HepG2 (cell line): Measurements from ENCODE around the gene ZDHHC11. TPM values are rescaled to one million over a fixed set of nuclear protein-coding genes. Genes with fewer than 3 reads are reported as not detected.

ENCODE experiments used
- ATAC-seq: fragments of 200-7000 bp; cut with Tn5 transposase; 3 replicates; pipeline ENCODE4 v1.9.1; 2020; ENCODE audit warnings: mild to moderate bottlenecking, moderate library complexity
- BruUV-seq: library from RNA; stranded (reverse); fragments of 400-500 nt; replicated peaks from 2 replicates; lab custom pipeline; 2021; lab: Mats Ljungman, UMichigan
- CTCF ChIA-PET: fragments of 300-600 bp; formaldehyde crosslinking; extraction: SDS; loops from one replicate; lab custom pipeline; 2021; ENCODE audit warnings: low total read pairs, inconsistent platforms, low intra/inter-chr PET ratio; lab: Yijun Ruan, JAX
- POLR2A ChIA-PET: fragments of 350-600 bp; sonication (Branson Sonifier 250); formaldehyde crosslinking; loops from one replicate; lab custom pipeline; 2020; ENCODE audit warnings: antibody characterized with exemption, inconsistent platforms; lab: Yijun Ruan, JAX
- DNase-seq: peaks from one replicate; pipeline ENCODE4 v3.0.0-alpha.2; 2015; ENCODE audit warnings: low spot score
- FAIRE-seq: peaks from 3 replicates; lab custom pipeline; 2011; peaks lifted over from hg19 to GRCh38; lab: Jason Lieb, UNC
- H2AFZ ChIP-seq: one replicate; pipeline ENCODE4 v1.6.1; 2011; ENCODE audit warnings: low read length, inconsistent platforms
- H3K27ac ChIP-seq: fragments of 300-600 bp; 3 replicates; pipeline ENCODE4 v1.8.0; 2011; ENCODE audit warnings: mixed run types, mild to moderate bottlenecking, mixed read lengths, low read length, inconsistent platforms; ENCODE audit not compliant: insufficient read depth; ENCODE audit errors: extremely low read length
- H3K27me3 ChIP-seq, 2 experiments: fragments of 200-600 bp in 1 of 2; 2 replicates in 1 of 2; 3 replicates in 1 of 2; pipeline versions ENCODE4 v1.6.0 to v1.8.0; 2011; ENCODE audit warnings: low read length in 2 of 2, mild to moderate bottlenecking in 2 of 2, moderate library complexity in 2 of 2, inconsistent platforms in 1 of 2; ENCODE audit not compliant: insufficient read depth in 2 of 2, control insufficient read depth in 1 of 2
- H3K36me3 ChIP-seq, 2 experiments: fragments of 200-600 bp in 1 of 2; replicated peaks in 1 of 2; 2 replicates in 1 of 2; 3 replicates in 1 of 2; pipeline versions ENCODE4 v1.5.1 to v1.8.0; 2011; ENCODE audit warnings: low read length in 2 of 2, inconsistent platforms in 1 of 2; ENCODE audit not compliant: insufficient read depth in 2 of 2, control insufficient read depth in 1 of 2
- H3K4me1 ChIP-seq: 2 replicates; pipeline ENCODE4 v1.5.1; 2012; ENCODE audit warnings: low read length, inconsistent platforms; ENCODE audit not compliant: insufficient read depth
- H3K4me2 ChIP-seq: 2 replicates; pipeline ENCODE4 v1.6.0; 2011; ENCODE audit warnings: low read depth, low read length, inconsistent platforms
- H3K4me3 ChIP-seq, 3 experiments: fragments of 200-600 bp in 1 of 3; sonication (generic), shearing (Covaris generic) in 1 of 3; replicated peaks in 1 of 3; 2 replicates each; pipeline ENCODE4 v1.5.1; 2011 to 2016; ENCODE audit warnings: low read length in 3 of 3, inconsistent platforms in 2 of 3, low read depth in 2 of 3, mild to moderate bottlenecking in 2 of 3, control low read depth in 1 of 3, mixed read lengths in 1 of 3; ENCODE audit not compliant: insufficient read depth in 1 of 3
- H3K79me2 ChIP-seq: one replicate; pipeline ENCODE4 v1.6.1; 2011; ENCODE audit warnings: low read length, inconsistent platforms; ENCODE audit not compliant: insufficient read depth
- H3K9ac ChIP-seq: 2 replicates; pipeline ENCODE4 v1.6.0; 2011; ENCODE audit warnings: mild to moderate bottlenecking, low read depth, low read length, inconsistent platforms; ENCODE audit not compliant: insufficient read depth
- H3K9me3 ChIP-seq: 2 replicates; pipeline ENCODE4 v1.5.1; 2012; ENCODE audit warnings: mild to moderate bottlenecking, low read length
- H4K20me1 ChIP-seq: 2 replicates; pipeline ENCODE4 v1.6.0; 2011; ENCODE audit warnings: inconsistent platforms, mild to moderate bottlenecking, low read length, moderate library complexity; ENCODE audit not compliant: insufficient read depth
- IKZF4 ChIP-seq: sonication (generic); formaldehyde crosslinking; IDR thresholded peaks from 2 replicates; pipeline ENCODE4 v1.5.1; 2020; ENCODE audit warnings: borderline replicate concordance, mild to moderate bottlenecking, low read depth, missing genetic modification reagents; ENCODE audit errors: not compliant biosample characterization
- PRDM4 ChIP-seq: sonication (generic); formaldehyde crosslinking; IDR thresholded peaks from 2 replicates; pipeline ENCODE4 v1.9.0; 2021; ENCODE audit warnings: missing genetic modification reagents, borderline replicate concordance
- ZC3H4 ChIP-seq: sonication (generic); formaldehyde crosslinking; IDR thresholded peaks from 2 replicates; pipeline ENCODE4 v1.4.0; 2020; ENCODE audit warnings: missing genetic modification reagents, borderline replicate concordance
- WGBS: methylation state at CpG from one replicate; pipeline ENCODE4 v1.1.6; 2017; ENCODE audit warnings: low lambda C conversion rate; 5-methylcytosine and 5-hydroxymethylcytosine counted together
- in situ Hi-C: cut with HindIII; loops from 2 replicates; pipeline ENCODE4 v1.10.0; 2017; ENCODE audit warnings: low pct_unique_long_range_greater_than_20kb; ENCODE audit not compliant: extremely low pct_ligation_motif_present
- intact Hi-C: fragments of 100-400 bp; cut with micrococcal nuclease; formaldehyde crosslinking; loops from one replicate; pipeline ENCODE4 v1.10.0; 2022; ENCODE audit not compliant: unreplicated experiment
- polyA plus RNA-seq, 8 experiments: library from polyadenylated mRNA; depleted of rRNA in 3 of 8; stranded (reverse) in 7 of 8; unstranded in 1 of 8; fragments of >200 nt; fragmentation: Illumina TruSeq in 4 of 8; extraction: Trizol in 4 of 8; gene quantifications; 2 replicates each; pipeline versions ENCODE4 v1.2.1 to v1.2.3, GENCODE V29; 2011 to 2016; ENCODE audit warnings: low read depth in 4 of 8, missing spikeins in 1 of 8, mixed read lengths in 1 of 8; ENCODE audit not compliant: insufficient read depth in 1 of 8
- total RNA-seq, 5 experiments: library from RNA; depleted of rRNA; stranded (reverse); fragments of >200 nt; fragmentation: Illumina TruSeq; extraction: Trizol; gene quantifications; 2 replicates each; pipeline ENCODE4 v1.2.3, GENCODE V29; 2016; ENCODE audit warnings: low read depth in 1 of 5

ZDHHC11 gene
- total and polyA plus RNA-seq, 2 of the 13 experiments (the other 11 are each of a cell fraction or from before 2014, with no cell fraction given), result 2.1 to 4.0 TPM

- ChIA-PET CTCF (no interaction called here), POLR2A (no interaction called here)
- no peak overlapping the region for H2AFZ ChIP-seq
- H3K36me3 ChIP-seq, result peaks cover 7 to 26% of the 10 kb centered on the region in 2 experiments; a peak in 4 of 5 replicates
- no TSS peak for BruUV-seq
- no peak overlapping the region for H3K27ac ChIP-seq
- no peak overlapping the region for H3K4me3 ChIP-seq
- ATAC-seq (no peak), DNase-seq (no peak), FAIRE-seq (no peak)
- H3K4me2 ChIP-seq, result no peak overlapping the region
- H3K9me3 ChIP-seq, result no peaks in the 10 kb centered on the region
- H3K4me1 ChIP-seq, result no peaks in the 10 kb centered on the region
- no peak for TF ChIP-seq PRDM4 (CRISPR knock-in tag)
- in situ Hi-C loops (no loop called here), intact Hi-C loops (no loop called here)
- 97% methylated on average over 15 of the region's 15 CpGs for WGBS
- H3K9ac ChIP-seq, result no peak overlapping the region
- H4K20me1 ChIP-seq, result no peaks in the 10 kb centered on the region
- H3K79me2 ChIP-seq, result no peaks in the 10 kb centered on the region
- H3K27me3 ChIP-seq, result no peaks in the 10 kb centered on the region
Measured at GRCh38 chr5:860506-861150, 9.8 kb upstream of the ZDHHC11 start.

GRCh38 chr5:859798-860296, 9.1 kb upstream of the ZDHHC11 start:
- H3K79me2 ChIP-seq, result no peaks in the 10 kb centered on the region
- CTCF ChIA-PET, result no interaction called here
- no peak for TF ChIP-seq IKZF4 (CRISPR knock-in tag)
- TF ChIP-seq ZC3H4 (CRISPR knock-in tag), result no peak
- TF ChIP-seq, all 625 proteins: peak for 0
- H3K4me1 ChIP-seq, result no peaks in the 10 kb centered on the region
- no peak overlapping the region for H3K27ac ChIP-seq
- in situ Hi-C loops, result no loop called here
- H3K36me3 ChIP-seq, result peaks cover 4 to 18% of the 10 kb centered on the region in 2 experiments; a peak in 4 of 5 replicates
- H2AFZ ChIP-seq, result no peak overlapping the region
- H3K4me3 ChIP-seq, result no peak overlapping the region
- no peak overlapping the region for H3K4me2 ChIP-seq
- intact Hi-C loops, result no loop called here
- no peaks in the 10 kb centered on the region for H4K20me1 ChIP-seq
- H3K27me3 ChIP-seq, result no peaks in the 10 kb centered on the region
- POLR2A ChIA-PET, result no interaction called here
- ATAC-seq (no peak), DNase-seq (no peak), FAIRE-seq (no peak)
- BruUV-seq, result no TSS peak
- WGBS, result 91% methylated on average over 12 of the region's 16 CpGs
- H3K9ac ChIP-seq, result no peak overlapping the region
- H3K9me3 ChIP-seq, result no peaks in the 10 kb centered on the region
